Stimulated activated CD4-positive, alpha-beta T cell treated with anti-CD3 and anti-CD28 coated beads, Interleukin-4, amount 100 ng/mL, for 4 hours (primary cell): Measurements from ENCODE around the gene CDK5RAP2.

ENCODE experiments used
- DNase-seq, 2 experiments: peaks; one replicate each; pipeline ENCODE4 v3.0.0-alpha.2; 2020

Gene CDK5RAP2

DNA sequence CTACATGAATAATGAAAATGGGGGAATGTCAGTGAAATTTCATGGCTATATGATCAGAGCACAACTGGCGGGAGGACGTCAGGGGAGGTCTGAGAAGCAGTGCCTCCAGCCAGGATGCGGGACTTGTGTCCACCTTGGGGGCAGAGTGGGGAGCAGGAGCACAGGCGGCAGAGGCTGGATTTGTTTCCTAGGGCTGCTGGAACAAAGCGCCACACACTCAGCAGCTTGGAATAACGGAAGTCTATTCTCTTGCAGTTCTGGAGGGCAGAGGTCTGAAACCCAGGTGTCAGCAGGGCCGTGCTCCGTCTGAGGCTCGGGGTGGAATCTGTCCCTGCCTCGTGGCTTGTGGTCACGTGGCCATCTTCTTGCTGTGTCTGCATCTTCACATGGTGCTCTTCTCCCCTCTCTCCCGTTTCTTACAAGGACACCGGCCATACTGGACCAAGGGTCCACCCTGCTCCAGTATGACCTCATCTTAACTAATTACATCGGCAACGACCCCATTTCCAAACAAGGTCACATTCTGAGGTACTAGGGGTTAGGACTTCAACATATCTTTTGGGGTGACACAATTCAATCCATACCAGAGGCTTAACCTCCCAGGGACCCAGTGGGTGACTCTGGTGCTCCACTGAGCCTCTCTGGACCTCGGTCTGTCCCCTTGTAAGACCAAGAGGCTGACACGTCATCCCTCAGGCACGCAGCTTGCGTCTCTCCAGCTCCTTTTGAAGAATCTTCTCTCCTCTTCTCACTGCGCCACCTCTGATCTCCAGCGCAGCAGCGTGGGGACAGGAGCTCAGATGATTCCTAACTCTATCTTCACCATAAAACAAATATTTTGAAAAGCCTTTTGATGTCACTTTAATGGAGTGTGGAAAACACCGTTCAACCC, 202.5 kb downstream of the CDK5RAP2 start:
- no peak for DNase-seq

DNA sequence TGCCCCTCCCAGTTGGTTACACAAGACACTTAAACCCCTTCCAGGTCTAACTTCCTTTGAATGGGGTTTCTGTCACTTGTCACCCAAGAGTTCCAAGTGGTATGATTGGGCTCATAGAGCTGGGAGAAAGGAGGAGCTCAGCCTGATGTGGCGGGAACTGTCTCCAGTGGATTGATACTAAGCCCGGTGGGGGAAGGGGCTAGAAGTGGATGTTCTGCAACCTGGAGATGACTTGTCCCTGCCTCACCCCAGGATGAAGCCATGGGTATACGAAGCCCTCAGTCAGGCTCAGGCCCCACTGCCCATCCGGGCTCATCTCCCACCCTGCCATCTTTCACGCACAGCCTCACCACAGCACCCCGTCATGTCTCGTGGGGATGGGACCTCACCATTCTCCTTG, 203.9 kb downstream of the CDK5RAP2 start:
- DNase-seq = no peak

DNA sequence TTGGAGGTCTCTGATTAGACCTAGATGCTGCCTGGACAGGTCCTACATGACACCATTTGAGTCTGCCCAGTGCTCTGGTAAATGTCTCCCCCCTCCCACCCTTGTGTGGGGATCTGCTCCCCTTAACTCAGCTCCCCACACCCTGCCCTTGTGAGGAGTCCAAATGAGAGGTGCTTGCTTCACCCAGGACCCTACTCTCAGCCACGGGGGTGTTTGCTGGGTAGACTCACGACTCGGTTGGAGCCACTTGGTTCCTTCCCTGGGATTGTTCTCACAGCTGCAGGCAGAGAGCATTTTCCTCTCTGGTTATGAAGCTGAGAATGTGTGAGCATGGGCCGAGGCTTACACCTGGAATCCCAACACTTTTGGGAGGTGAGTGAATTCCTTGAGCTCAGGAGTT, 204.7 kb downstream of the CDK5RAP2 start:
- no peak for DNase-seq

DNA sequence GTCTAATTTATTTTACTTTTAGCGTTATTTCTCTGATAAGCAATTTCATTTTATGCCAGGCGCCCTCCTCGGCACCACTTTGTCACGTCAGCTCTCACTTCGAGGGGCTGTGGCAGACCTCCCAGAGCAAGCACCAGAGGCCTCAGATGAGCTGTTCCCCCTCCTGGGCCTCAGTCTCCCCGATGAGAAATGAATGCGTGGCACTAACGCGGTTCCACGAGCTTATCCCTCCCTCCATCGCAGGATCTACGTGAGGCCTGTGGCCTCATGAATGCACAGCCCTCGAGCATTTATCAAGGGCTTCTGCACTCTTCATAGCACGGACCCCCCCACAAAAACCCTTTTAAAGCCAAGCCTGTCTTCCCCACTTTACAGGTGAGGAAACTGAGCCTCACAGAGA, 205.2 kb downstream of the CDK5RAP2 start:
- DNase-seq = no peak

DNA sequence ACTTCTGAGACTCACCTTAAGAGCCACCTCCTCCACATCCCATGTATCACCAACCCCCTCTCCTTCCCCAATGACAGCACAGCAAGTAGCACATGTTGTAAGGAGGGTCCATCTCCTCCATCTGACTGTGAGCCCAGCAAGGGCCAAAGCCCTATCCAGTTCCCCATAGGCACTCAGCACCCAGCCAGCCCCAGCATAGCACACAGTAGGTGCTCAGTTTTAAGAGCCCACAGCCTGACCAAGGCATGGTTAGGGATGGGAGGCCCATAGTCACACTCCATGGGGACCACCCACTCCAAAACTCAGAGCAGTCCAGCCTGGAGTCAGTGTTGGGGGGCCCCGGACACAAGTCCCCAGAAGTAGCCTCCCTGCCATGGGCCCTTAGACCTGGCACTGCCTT, 205.7 kb downstream of the CDK5RAP2 start:
- DNase-seq = no peak

DNA sequence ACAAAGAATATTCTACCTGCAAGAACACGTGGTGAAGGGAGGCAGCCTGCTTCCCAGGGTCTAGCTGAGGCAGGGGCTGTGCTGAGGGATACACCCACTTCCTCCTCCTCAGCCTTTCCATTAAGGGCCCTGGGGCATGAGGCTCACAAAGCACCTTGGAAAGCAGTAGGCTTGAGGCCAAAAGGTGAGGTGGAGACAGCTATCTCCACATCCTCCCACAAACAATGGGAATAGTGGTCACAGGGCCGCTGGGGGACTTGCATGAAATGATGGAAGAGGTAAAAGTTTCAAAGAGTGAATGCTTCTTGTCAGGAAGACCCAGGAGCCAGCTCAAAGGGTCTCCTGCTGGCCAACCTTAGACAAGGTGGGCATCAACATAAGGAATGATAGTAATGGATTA, 207.9 kb downstream of the CDK5RAP2 start:
- DNase-seq = no peak

DNA sequence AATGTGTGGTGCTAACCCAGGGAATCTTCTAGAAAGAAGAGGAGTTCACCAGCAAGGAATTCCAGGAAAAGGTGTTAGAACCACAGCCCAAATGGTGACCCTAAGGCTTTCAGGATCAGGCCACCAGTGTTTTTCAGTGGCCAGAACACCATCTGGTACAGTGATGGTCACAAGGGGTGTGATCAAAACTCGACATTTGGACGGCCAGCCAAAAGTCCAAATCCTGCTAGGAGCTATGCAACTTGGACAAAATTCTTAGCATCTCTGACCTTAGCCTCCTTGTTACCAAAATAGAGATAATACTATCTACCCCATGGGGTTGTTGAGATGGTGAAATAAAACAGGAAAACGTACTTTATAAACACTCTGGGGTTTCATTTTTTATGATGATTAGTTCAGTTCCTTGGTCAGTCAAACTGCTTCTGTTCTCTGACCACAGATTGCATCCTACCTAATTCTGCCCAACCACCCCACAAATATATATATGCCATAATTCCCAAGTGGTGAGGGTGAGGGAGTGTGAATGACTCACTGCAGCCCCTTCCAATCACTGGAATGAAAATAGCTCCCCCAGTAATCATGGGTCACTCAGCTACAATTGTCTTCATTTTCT, 210.3 kb downstream of the CDK5RAP2 start:
- DNase-seq = no peak

DNA sequence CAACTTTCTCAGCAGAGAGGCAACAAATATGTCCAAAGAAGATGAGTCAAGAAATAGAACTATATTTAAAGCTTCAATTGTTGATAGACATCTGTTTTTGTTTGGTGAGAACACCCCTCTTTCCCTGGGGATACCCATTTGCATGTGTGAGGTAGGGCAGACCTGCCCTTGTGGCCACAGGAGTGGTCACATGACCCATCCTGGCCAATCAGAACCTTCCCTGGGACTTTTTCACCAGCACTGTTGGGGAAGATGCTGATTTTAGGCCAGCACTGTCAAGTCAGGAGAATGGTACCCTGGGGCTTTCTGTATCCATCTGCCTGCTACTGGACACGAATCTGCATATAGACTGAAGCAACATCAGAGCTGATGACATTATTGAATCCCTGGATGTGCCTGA, 211.2 kb downstream of the CDK5RAP2 start:
- DNase-seq = no peak

DNA sequence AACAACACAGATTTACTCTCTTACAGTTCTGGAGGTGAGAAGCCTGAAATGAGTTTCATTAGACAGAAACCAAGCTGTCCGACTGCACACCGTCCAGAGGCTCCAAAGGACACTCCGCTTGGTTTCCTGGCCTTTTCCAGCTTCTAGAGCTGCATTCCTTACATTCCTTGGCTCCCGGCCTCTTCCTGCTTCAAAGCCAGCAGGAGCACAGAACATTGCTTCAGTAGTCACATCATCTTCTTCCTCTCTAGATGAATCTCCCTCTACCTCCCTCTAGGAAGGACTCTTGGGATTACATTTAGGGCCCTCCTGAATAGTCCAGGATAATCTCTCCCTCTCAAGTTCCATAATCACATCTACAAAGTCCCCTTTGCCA, 213.3 kb downstream of the CDK5RAP2 start:
- no peak for DNase-seq

DNA sequence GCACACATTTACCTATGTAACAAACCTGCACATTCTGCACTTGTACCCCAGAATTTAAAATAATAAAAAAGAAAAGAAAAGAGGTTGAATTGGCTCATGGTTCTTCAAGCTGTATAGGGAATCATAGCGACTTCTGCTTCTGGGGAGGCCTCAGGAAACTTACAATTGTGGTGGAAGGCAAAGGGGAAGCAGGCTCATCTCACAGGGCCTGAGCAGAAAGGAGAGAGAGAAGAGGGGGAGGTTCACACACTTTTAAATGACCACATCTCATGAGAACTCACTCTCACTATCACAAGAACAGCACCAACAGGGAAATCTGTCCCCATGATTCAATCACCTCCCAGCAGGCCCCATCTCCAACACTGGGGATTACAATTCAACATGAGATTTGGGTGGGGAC, 214.6 kb downstream of the CDK5RAP2 start:
- DNase-seq = no peak

DNA sequence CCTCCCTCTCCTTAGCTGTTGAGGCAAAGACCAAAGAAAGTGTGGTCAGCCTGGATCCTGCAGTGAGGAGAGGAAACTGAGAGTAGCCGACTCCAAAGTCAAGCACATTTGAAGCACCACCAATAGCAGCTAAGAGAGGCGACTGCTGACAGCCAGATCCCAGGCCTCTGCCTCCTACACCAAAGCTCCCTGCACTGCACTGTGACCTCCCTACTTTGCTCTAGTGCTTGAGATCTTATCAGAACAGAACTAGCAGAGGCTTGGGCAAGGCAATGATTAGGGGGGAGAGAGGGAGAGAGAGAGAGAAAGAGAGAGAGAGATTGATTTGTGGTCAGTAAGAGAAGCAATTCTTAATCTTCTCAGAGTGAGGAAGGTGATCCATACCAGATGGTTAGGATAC, 216.3 kb downstream of the CDK5RAP2 start:
- DNase-seq = no peak

DNA sequence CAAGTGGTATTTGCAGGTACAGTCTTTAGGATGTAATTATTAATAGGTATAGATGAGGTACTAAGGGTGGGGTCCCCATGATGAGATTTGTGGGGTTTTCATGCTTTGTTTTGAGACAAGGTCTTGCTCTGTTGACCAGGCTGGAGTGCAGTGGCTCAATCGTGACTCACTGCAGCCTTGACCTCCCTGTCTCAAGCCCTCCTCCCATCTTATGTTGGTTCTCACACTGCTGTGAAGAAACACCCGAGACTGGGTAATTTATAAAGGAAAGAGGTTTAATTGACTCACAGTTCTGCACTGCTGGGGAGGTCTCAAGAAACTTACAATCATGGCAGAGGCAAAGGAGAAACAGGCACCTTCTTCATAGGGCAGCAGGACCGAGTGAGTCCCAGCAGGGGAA, 217.5 kb downstream of the CDK5RAP2 start:
- no peak for DNase-seq

DNA sequence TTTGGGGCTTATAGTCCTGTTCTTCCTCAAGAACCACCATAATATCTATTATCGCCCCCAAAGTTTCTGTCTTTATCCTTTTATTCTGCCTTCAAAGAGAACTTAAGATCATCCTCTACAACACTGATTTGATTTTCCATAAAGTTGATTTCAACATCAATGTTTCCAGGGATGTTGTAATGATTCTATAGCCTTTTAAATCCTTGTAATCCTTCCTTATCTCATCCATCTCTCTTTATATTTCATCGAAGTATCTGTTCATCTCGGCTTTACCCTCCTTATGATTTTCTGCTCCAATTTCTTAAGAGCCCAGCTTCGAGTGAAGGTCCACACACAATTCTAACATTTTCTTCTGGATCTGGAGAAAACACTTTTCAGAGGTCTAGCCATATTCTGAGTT, 218.4 kb downstream of the CDK5RAP2 start:
- no peak for DNase-seq

DNA sequence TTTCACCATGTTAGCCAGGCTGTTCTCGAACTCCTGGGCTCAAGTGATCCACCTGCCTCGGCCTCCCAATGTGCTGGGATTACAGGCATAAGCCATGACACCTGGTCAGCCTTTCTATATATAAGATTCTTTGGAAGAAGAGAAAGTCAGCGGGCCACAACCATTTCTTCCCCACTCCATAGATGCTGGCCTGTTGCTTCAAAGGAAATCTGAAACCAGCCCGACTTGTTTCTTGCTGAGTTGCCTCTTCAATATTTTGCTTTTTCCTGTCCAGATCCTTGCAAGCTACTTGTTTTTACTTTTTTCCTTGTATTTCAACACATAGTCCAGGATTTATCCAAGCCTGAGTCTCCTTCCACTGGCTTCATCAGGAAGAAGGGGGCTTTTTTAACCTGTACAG, 219.5 kb downstream of the CDK5RAP2 start:
- no peak for DNase-seq

DNA sequence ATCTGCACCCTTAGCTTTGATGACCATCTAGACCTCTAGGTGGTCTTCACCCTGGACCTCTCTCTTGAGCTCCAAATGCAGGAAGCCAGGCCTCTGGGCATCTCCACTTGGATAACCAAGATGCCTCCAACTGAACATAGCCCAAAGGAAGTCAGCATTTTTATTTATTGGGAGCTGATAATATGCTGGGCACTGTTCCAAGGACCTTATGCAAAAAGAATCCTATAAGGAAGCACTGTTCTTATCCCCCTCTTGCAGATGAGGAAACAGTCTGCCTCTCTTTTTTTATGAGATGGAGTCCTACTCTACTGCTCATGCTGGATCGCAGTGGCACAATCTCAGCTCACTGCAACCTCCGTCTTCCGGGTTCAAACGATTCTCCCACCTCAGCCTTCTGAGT, 219.9 kb downstream of the CDK5RAP2 start:
- no peak for DNase-seq

DNA sequence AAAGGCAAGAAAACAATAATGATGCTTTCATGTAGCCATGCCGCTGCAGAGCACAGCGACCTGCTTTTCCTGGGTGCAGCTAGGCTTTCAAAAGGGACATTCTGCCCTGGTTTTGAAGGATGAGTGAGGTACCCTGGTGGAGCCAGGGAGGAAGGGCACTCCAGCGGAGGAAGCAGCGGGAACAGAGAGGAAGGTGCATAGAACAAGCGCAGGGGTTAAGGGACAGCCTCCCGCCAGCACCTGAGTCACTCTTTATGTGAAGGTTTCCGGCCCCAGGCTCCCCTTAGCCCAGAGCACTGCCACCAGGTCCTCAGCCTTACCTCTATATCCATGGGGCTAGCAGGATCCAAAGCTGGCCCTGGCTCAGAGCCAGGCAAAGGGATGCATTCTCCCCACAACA, 221.1 kb downstream of the CDK5RAP2 start:
- no peak for DNase-seq

DNA sequence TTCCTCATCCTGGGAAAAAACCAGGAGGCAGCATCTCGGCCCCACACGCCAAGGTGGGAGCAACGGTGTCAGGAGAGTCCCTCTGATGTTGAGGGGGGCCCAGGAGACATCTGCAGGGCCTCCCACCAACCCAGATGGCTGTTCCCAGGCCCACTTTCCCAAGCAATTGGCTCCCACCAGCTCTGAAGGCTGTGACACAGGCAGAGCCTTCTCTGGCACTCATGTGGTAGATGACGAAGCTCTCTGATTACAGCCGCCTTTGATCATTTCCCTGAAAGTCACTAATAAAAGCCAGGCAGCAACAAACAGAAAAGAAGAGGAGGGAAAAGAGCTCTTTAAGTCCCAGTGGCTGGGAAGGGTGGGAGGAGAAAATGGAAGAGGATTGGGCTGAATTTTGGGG, 226.5 kb downstream of the CDK5RAP2 start:
- DNase-seq = no peak

DNA sequence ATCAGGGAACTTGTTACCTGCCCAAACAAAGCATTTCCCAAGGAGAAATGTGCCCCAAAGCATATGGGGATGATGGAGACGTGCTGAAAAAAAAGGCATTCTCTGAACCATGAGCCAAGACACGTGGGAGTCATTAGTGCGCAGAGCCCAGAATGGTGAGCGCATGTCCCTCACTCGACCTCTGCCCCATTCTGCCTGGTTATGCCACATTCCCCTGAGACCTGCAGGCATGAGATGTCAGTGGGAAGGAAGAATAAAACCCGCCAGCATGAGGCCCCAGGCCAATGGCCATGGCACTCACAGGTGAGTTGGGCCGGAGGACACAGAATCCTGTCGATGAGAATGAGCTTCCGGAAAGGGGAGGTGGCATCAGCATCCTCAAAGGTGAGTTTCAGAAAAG, 228.9 kb downstream of the CDK5RAP2 start:
- DNase-seq = no peak

DNA sequence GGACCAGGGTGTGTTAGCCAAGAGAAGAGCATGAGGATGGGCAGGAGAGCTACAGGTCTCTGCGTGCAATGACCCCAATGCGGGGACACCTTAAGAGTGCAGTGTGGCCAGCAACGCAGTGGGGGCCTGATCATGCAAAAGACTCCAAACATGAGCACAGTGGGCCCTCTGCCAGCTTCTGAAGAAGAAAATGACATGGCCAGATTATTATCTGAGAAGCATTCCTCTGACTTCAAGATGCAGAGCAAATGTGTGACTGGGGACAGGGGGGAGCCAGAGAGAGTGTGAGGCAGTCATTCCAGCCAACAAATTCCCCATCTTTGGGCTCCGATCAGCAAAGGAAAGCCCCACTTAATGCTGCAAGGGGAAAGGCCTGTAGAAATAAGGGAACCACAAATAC, 229.4 kb downstream of the CDK5RAP2 start:
- no peak for DNase-seq

DNA sequence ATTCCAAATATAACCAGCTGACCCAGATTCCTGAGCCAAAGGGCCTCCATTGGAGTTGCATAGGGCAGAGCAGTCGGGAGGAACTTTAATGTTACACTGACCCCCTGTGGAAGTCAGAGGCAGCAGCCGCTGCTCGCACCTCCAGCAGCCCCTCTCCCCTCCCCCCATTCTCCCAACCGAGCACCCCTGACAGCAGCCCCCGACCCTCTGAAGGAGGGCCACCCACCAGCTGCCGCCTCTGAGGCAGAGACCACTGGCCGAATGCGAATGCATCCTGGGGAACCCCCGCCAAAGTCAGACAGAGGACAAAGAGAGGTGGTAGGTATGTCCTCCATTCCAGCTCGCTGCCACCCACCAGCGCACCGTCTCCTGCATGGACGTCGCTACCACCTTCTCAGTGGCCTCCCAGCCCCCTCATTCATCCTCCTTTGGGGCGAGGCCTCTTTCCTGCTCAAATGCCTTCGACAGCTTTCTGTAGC, 231.0 kb downstream of the CDK5RAP2 start:
- no peak for DNase-seq

DNA sequence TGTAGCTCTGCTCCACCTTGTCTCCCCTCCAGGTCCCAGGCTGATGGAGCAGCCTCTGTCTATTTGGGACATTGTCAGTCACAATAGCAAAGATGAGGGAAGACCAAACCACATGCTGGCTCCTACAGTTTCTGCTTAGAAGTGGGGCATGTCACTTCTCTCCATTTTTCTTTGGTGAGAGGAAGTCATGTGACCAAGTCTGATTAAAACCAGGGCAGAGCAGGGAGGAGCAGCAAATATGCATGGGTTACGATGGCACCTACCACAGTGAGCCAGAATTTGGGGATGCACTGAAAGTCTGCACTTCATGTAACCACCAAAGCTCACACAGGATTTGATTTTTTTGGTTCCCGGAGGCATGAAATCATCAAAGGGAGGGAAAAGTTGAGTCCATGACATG, 234.6 kb downstream of the CDK5RAP2 start:
- no peak for DNase-seq

DNA sequence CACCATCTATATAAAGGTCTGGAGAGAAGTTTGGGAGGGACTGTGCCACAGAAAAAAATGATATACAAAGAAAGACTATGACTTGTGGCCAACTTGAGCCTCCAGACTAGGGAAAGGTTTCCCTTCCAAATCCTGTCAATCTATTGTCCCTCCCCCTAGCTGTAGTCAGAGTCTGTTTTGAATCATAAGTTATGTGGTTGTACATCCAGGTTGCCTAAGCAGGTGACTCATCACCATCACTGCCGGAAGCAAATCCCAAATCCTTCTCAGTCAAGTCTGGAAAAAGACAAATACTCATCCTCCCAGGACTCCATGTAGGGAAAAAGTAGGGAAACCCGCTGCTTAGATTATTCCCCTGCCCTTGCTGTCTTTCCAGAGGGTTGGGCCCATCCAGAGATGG, 235.7 kb downstream of the CDK5RAP2 start:
- no peak for DNase-seq

DNA sequence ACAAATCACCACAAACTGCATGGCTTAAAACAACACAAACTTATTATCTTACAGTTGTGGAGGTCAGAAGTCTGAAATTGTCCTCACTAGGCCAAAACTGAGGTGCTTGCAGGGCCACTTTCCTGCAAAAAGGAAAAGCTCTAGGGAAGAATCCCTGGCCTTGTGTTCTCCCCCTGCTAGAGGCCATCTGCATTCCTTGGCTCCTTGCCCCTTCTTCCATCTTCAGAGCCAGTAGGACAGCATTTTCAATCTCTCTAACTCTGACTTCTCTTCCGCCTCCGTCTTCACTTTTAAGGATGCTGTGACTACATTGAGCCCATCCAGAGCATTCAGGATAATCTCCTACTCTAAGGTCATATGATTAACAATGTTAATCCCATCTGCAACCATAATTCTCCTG, 236.6 kb downstream of the CDK5RAP2 start:
- no peak for DNase-seq
